ENCODE results near the gene PITX3. TPM values are rescaled to one million over a fixed set of nuclear protein-coding genes. Genes with fewer than 3 reads are reported as not detected.

The PITX3 gene
- total and polyA plus RNA-seq, 10 of the 15 experiments (the other 5 are each of a cell fraction or from before 2014, with no cell fraction given), result not detected

DNA sequence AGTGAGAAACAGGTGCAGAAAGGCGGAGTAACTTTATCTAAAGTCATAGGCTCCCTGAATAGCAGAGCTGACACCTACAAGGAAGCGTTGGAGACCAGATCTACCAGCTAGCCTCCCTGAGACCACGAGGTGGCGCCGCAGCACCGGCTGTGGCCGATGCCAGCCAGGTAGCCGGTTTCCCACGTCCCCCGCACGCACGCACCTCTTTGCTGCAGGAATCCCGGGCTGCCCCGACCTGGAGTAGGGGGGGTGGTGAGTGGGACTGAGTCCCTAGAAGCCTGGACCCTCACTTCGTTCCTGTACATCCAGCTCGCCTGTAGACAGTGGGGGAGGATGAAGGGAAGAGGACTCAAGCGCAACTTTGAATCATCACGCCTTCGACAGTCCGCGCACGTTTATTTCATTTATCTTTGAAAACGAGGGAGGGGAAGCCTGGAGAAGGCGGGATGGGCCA lies 11.5 kb downstream of the PITX3 start (continued):
- TF ChIP-seq IKZF1 (conservative IDR thresholded peaks at IDR 0.05), result peak; percentile 16; the same call in 1 of the 2 replicates
- TF ChIP-seq POU2F2 (IDR thresholded peaks at IDR 0.05; ENCODE audit: borderline replicate concordance, low read depth, low read length), result 0 out of 3 replicates have a peak, but pooled peaks have one; percentile 55
- no peak for TF ChIP-seq PAX8 (IDR thresholded peaks at IDR 0.05)
- TF ChIP-seq, protein P1, sequence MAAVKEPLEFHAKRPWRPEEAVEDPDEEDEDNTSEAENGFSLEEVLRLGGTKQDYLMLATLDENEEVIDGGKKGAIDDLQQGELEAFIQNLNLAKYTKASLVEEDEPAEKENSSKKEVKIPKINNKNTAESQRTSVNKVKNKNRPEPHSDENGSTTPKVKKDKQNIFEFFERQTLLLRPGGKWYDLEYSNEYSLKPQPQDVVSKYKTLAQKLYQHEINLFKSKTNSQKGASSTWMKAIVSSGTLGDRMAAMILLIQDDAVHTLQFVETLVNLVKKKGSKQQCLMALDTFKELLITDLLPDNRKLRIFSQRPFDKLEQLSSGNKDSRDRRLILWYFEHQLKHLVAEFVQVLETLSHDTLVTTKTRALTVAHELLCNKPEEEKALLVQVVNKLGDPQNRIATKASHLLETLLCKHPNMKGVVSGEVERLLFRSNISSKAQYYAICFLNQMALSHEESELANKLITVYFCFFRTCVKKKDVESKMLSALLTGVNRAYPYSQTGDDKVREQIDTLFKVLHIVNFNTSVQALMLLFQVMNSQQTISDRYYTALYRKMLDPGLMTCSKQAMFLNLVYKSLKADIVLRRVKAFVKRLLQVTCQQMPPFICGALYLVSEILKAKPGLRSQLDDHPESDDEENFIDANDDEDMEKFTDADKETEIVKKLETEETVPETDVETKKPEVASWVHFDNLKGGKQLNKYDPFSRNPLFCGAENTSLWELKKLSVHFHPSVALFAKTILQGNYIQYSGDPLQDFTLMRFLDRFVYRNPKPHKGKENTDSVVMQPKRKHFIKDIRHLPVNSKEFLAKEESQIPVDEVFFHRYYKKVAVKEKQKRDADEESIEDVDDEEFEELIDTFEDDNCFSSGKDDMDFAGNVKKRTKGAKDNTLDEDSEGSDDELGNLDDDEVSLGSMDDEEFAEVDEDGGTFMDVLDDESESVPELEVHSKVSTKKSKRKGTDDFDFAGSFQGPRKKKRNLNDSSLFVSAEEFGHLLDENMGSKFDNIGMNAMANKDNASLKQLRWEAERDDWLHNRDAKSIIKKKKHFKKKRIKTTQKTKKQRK (IDR thresholded peaks at IDR 0.05; ENCODE audit: low read depth, low read length), result no peak
- TF ChIP-seq, protein P2, sequence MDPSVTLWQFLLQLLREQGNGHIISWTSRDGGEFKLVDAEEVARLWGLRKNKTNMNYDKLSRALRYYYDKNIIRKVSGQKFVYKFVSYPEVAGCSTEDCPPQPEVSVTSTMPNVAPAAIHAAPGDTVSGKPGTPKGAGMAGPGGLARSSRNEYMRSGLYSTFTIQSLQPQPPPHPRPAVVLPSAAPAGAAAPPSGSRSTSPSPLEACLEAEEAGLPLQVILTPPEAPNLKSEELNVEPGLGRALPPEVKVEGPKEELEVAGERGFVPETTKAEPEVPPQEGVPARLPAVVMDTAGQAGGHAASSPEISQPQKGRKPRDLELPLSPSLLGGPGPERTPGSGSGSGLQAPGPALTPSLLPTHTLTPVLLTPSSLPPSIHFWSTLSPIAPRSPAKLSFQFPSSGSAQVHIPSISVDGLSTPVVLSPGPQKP (IDR thresholded peaks at IDR 0.05; ENCODE audit: low read depth, low read length), result no peak
- TF ChIP-seq RFX5 (IDR thresholded peaks at IDR 0.05; ENCODE audit: low read depth, low read length), result no peak
- 0 out of 2 replicates have a peak, but pooled peaks have one; percentile 27 for TF ChIP-seq MLLT1 (IDR thresholded peaks at IDR 0.05)
- TF ChIP-seq, protein P3, sequence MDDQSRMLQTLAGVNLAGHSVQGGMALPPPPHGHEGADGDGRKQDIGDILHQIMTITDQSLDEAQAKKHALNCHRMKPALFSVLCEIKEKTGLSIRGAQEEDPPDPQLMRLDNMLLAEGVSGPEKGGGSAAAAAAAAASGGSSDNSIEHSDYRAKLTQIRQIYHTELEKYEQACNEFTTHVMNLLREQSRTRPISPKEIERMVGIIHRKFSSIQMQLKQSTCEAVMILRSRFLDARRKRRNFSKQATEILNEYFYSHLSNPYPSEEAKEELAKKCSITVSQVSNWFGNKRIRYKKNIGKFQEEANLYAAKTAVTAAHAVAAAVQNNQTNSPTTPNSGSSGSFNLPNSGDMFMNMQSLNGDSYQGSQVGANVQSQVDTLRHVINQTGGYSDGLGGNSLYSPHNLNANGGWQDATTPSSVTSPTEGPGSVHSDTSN (IDR thresholded peaks at IDR 0.05; ENCODE audit: insufficient replicate concordance, low read depth, low read length), result no peak
- no peak for TF ChIP-seq ZBED1 (IDR thresholded peaks at IDR 0.05; ENCODE audit: borderline replicate concordance)
- 0 out of 2 replicates have a peak, but pooled peaks have one; percentile 18 for TF ChIP-seq TCF3 (IDR thresholded peaks at IDR 0.05; ENCODE audit: borderline replicate concordance, insufficient read depth, low read depth, low read length)
- TF ChIP-seq CREM (IDR thresholded peaks at IDR 0.05; ENCODE audit: low read depth), result 0 out of 2 replicates have a peak, but pooled peaks have one; percentile 37
- TF ChIP-seq MXI1 (IDR thresholded peaks at IDR 0.05; ENCODE audit: low read depth, low read length), result peak; percentile 48
- TF ChIP-seq, protein P4, sequence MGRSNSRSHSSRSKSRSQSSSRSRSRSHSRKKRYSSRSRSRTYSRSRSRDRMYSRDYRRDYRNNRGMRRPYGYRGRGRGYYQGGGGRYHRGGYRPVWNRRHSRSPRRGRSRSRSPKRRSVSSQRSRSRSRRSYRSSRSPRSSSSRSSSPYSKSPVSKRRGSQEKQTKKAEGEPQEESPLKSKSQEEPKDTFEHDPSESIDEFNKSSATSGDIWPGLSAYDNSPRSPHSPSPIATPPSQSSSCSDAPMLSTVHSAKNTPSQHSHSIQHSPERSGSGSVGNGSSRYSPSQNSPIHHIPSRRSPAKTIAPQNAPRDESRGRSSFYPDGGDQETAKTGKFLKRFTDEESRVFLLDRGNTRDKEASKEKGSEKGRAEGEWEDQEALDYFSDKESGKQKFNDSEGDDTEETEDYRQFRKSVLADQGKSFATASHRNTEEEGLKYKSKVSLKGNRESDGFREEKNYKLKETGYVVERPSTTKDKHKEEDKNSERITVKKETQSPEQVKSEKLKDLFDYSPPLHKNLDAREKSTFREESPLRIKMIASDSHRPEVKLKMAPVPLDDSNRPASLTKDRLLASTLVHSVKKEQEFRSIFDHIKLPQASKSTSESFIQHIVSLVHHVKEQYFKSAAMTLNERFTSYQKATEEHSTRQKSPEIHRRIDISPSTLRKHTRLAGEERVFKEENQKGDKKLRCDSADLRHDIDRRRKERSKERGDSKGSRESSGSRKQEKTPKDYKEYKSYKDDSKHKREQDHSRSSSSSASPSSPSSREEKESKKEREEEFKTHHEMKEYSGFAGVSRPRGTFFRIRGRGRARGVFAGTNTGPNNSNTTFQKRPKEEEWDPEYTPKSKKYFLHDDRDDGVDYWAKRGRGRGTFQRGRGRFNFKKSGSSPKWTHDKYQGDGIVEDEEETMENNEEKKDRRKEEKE (IDR thresholded peaks at IDR 0.05), result no peak
- 0 out of 2 replicates have a peak, but pooled peaks have one; percentile 47 for TF ChIP-seq NBN (IDR thresholded peaks at IDR 0.05)
- TF ChIP-seq GABPA (IDR thresholded peaks at IDR 0.05; ENCODE audit: low read depth), result no peak
- peak; percentile 53 for TF ChIP-seq RELA (IDR thresholded peaks at IDR 0.05; ENCODE audit: borderline replicate concordance, partially characterized antibody)
- no peak for TF ChIP-seq ATF2 (IDR thresholded peaks at IDR 0.05; ENCODE audit: low read length)

Measured in GM12878 (cell line).